ENCODE results near the gene AADACL2. TPM values are rescaled to one million over a fixed set of nuclear protein-coding genes. Genes with fewer than 3 reads are reported as not detected.

Gene AADACL2
- polyA plus RNA-seq, 2 of the 4 experiments (the other 2 are of a cell fraction), result not detected

- peak; percentile 92 for FAIRE-seq
These were observed 60.4 kb downstream of the AADACL2 start for GRCh38 chr3:151794080-151794479.

DNA sequence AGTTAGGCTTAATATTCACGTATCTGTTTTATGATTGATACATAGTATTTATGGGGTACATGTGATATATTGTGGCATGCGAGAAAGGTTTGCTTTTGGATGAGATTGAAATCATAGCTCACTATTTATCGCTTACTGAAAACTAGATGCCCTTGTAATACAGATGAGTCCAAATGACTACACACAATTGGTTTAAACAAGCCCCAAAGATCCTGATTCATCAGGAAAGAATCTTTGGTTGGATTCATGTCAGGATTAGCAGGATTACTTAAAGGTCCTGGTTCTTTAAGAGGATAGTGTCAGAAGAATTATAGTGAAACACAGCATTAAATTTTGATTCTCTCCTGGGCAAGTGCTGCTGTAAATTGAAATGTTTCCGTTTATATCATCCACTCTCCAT lies 61.5 kb downstream of the AADACL2 start:
- DNase-seq (ENCODE audit: low read depth in 1 of 2, low spot score in 1 of 2) (peak in 1 of 2 experiments; percentile 54), FAIRE-seq (no peak), ATAC-seq (peak; percentile 17 to 40; a peak in 3 of 6 replicates)
- H3K4me1 ChIP-seq, result peaks cover 62% of the 10 kb centered on the region
- TF ChIP-seq FOSL2 (IDR thresholded peaks at IDR 0.05), result 0 out of 2 replicates have a peak, but pooled peaks have one; percentile 15
- TF ChIP-seq FOSL2 (CRISPR knock-in tag; IDR thresholded peaks at IDR 0.05), result peak; percentile 64
- no peak for TF ChIP-seq HEYL (CRISPR knock-in tag; IDR thresholded peaks at IDR 0.05)
- ChIA-PET CTCF (interaction anchor here (0.7 kb wide), 1 partner anchor 650 kb away, joined by 3 read pairs; no protein-coding TSS in a partner anchor), POLR2A (no interaction called here)
- WGBS (ENCODE audit: missing lambda C conversion rate), result 63% methylated on average over 4 of the region's 4 CpGs
- peaks cover 2% of the 10 kb centered on the region; the same call in 1 of the 3 replicates for H3K9me3 ChIP-seq
- peak overlapping the region; percentile 72 to 73 for H3K27ac ChIP-seq
- no peak overlapping the region for H3K4me3 ChIP-seq
- peak overlapping the region; percentile 79 for H3K4me2 ChIP-seq

More at GRCh38 chr3:151794080-151794479, 60.4 kb downstream of the AADACL2 start:
- ATAC-seq, result no peak
- ChIA-PET CTCF (no interaction called here), POLR2A (no interaction called here)
- Histone ChIP-seq H3K4me1 (peaks cover 66% of the 10 kb centered on the region), H3K4me3 (no peak overlapping the region), H3K27ac (peak overlapping the region; percentile 72 to 73; a peak in 5 of 6 replicates), H3K4me2 (peak overlapping the region; percentile 79), H3K9me3 (peaks cover 2% of the 10 kb centered on the region; the same call in 1 of the 3 replicates)
- no peak for TF ChIP-seq SREBF2 (IDR thresholded peaks at IDR 0.05)
- no peak for TF ChIP-seq REST (IDR thresholded peaks at IDR 0.05)
- TF ChIP-seq CEBPB (IDR thresholded peaks at IDR 0.05), result no peak
- TF ChIP-seq RARB (CRISPR knock-in tag; IDR thresholded peaks at IDR 0.05), result no peak
- no peak for TF ChIP-seq JUN (IDR thresholded peaks at IDR 0.05)
- TF ChIP-seq PHF8 (IDR thresholded peaks at IDR 0.05; ENCODE audit: borderline replicate concordance, low read depth), result no peak
- TF ChIP-seq E2F6 (IDR thresholded peaks at IDR 0.05; ENCODE audit: borderline replicate concordance, low read depth), result no peak
- no peak for TF ChIP-seq TFCP2L1 (CRISPR knock-in tag; IDR thresholded peaks at IDR 0.05)
- TF ChIP-seq NPAS2 (CRISPR knock-in tag; IDR thresholded peaks at IDR 0.05; ENCODE audit: borderline replicate concordance), result no peak
- no peak for TF ChIP-seq ZSCAN20 (CRISPR knock-in tag; IDR thresholded peaks at IDR 0.05)
- no peak for TF ChIP-seq BHLHE40 (IDR thresholded peaks at IDR 0.05; ENCODE audit: low read depth, low read length)
- TF ChIP-seq FOSL2 (IDR thresholded peaks at IDR 0.05), result no peak
- no peak for TF ChIP-seq FOSL2 (CRISPR knock-in tag; IDR thresholded peaks at IDR 0.05)
- 19% methylated on average over 2 of the region's 2 CpGs for WGBS (ENCODE audit: missing lambda C conversion rate)
- DNase-seq (ENCODE audit: low read depth in 1 of 2, low spot score in 1 of 2), result no peak

- ATAC-seq (no peak), FAIRE-seq (no peak), DNase-seq (ENCODE audit: low read depth in 1 of 2, low spot score in 1 of 2) (no peak)
- peaks cover 65% of the 10 kb centered on the region for H3K4me1 ChIP-seq
- TF ChIP-seq CBX8 (IDR thresholded peaks at IDR 0.05), result no peak
- no peak for TF ChIP-seq ZNF302 (CRISPR knock-in tag; IDR thresholded peaks at IDR 0.05)
- no peak for TF ChIP-seq CHD2 (IDR thresholded peaks at IDR 0.05; ENCODE audit: low read length, partially characterized antibody)
- no peak for TF ChIP-seq ZFP36 (IDR thresholded peaks at IDR 0.05; ENCODE audit: borderline replicate concordance, partially characterized antibody)
- TF ChIP-seq, protein P1, sequence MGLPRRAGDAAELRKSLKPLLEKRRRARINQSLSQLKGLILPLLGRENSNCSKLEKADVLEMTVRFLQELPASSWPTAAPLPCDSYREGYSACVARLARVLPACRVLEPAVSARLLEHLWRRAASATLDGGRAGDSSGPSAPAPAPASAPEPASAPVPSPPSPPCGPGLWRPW (IDR thresholded peaks at IDR 0.05), result no peak
- TF ChIP-seq RAD21 (conservative IDR thresholded peaks at IDR 0.05 in 1 of 2, IDR thresholded peaks at IDR 0.05 in 1 of 2), result no peak
- TF ChIP-seq SREBF2 (IDR thresholded peaks at IDR 0.05), result no peak
- H3K4me2 ChIP-seq, result no peak overlapping the region
- CTCF ChIA-PET, result no interaction called here
- POLR2A ChIA-PET, result no interaction called here
- H3K4me3 ChIP-seq, result no peak overlapping the region
- WGBS (ENCODE audit: missing lambda C conversion rate), result 44% methylated on average over 1 of the region's 1 CpG
- H3K9me3 ChIP-seq, result no peaks in the 10 kb centered on the region
- H3K27ac ChIP-seq, result peak overlapping the region in 1 of 2 experiments; percentile 72; a peak in 3 of 6 replicates
These were observed 62.5 kb downstream of the AADACL2 start for GRCh38 chr3:151796105-151796680.

Data from A549 (cell line).